ENCODE data around the gene ACTRT2.

The ACTRT2 gene

DNA sequence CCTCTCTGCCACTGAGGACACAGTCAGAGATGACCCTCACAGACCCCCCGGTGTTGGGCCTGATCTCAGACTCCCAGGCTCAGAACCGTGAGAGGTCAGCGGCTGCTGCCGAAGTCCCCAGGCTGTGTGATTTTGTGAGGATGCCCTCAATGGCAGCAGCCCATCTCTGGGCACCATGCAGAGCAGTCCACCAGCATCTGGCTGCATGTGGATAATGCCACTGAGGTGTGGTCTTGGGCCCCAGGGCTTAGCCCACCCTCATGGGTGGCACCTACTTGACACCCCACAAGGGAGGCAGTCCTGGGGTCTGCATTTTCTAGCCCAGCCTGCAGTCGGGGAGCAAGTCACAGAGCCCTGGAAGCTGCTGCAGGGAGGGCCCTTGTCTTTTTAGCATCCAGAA, 5.5 kb upstream of the ACTRT2 start:
- H3K36me3 ChIP-seq (ENCODE audit: insufficient read depth, low read length): no peaks in the 10 kb centered on the region
- no peak overlapping the region for H3K4me2 ChIP-seq (ENCODE audit: low read length)
- H3K9me3 ChIP-seq (replicated peaks; ENCODE audit: low read length): no peaks in the 10 kb centered on the region
- H3K4me1 ChIP-seq (ENCODE audit: control insufficient read depth, insufficient read depth, low read length): no peaks in the 10 kb centered on the region
- H3K9ac ChIP-seq (ENCODE audit: low read depth, low read length): no peak overlapping the region
- no peak overlapping the region for H3K4me3 ChIP-seq (ENCODE audit: low read length)
- no peaks in the 10 kb centered on the region for H3K27me3 ChIP-seq (ENCODE audit: control insufficient read depth, insufficient read depth, low read length)

- Histone ChIP-seq H3K4me1 (ENCODE audit: control insufficient read depth, insufficient read depth, low read length) (no peaks in the 10 kb centered on the region), H3K27me3 (ENCODE audit: control insufficient read depth, insufficient read depth, low read length) (no peaks in the 10 kb centered on the region), H3K4me2 (ENCODE audit: low read length) (no peak overlapping the region), H3K4me3 (ENCODE audit: low read length) (no peak overlapping the region), H3K36me3 (ENCODE audit: insufficient read depth, low read length) (no peaks in the 10 kb centered on the region), H3K9me3 (replicated peaks; ENCODE audit: low read length) (no peaks in the 10 kb centered on the region), H3K9ac (ENCODE audit: low read depth, low read length) (no peak overlapping the region)
These were observed 4.4 kb upstream of the ACTRT2 start for GRCh38 chr1:3016641-3017439.

GRCh38 chr1:3017440-3018050, 3.7 kb upstream of the ACTRT2 start:
- Histone ChIP-seq H3K9me3 (replicated peaks; ENCODE audit: low read length) (no peaks in the 10 kb centered on the region), H3K4me3 (ENCODE audit: low read length) (no peak overlapping the region)

GRCh38 chr1:3018051-3018471, 3.2 kb upstream of the ACTRT2 start:
- Histone ChIP-seq H3K4me3 (ENCODE audit: low read length) (no peak overlapping the region), H3K27me3 (ENCODE audit: control insufficient read depth, insufficient read depth, low read length) (no peaks in the 10 kb centered on the region), H3K36me3 (ENCODE audit: insufficient read depth, low read length) (no peaks in the 10 kb centered on the region), H3K4me2 (ENCODE audit: low read length) (no peak overlapping the region), H3K9me3 (replicated peaks; ENCODE audit: low read length) (no peaks in the 10 kb centered on the region), H3K9ac (ENCODE audit: low read depth, low read length) (no peak overlapping the region), H3K4me1 (ENCODE audit: control insufficient read depth, insufficient read depth, low read length) (no peaks in the 10 kb centered on the region)

More at GRCh38 chr1:3017440-3018050, 3.7 kb upstream of the ACTRT2 start:
- H3K4me2 ChIP-seq (ENCODE audit: low read length): no peak overlapping the region
- no peaks in the 10 kb centered on the region for H3K36me3 ChIP-seq (ENCODE audit: insufficient read depth, low read length)
- H3K4me1 ChIP-seq (ENCODE audit: control insufficient read depth, insufficient read depth, low read length): no peaks in the 10 kb centered on the region
- H3K9ac ChIP-seq (ENCODE audit: low read depth, low read length): no peak overlapping the region
- no peaks in the 10 kb centered on the region for H3K27me3 ChIP-seq (ENCODE audit: control insufficient read depth, insufficient read depth, low read length)

GRCh38 chr1:3018576-3018975, 2.7 kb upstream of the ACTRT2 start:
- Histone ChIP-seq H3K27me3 (ENCODE audit: control insufficient read depth, insufficient read depth, low read length) (no peaks in the 10 kb centered on the region), H3K9me3 (replicated peaks; ENCODE audit: low read length) (no peaks in the 10 kb centered on the region)

DNA sequence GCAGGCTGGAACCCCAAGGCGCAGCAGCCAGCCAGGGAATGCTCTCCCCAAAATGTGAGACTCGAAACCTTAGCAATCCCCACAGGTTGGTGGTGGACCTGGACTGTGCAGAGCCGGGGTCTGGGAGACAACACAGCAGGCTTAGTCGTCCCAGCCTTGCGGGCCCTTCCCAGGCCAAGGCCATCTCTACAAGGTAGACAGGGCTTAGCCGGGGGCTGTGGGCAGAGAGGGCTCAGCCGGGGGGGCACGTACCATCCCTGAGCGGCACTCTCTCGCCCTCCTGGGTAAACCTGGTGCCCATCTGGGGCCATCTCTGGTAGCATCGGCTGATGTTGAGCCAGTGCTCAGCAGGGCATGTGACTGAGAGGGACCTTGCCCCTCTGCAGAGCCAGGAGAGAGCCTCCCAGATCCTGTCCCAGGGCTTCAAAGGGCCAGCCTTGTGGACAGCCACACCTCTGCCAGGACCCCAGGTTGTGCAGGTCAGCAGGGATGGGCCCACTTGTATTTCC, 2.2 kb upstream of the ACTRT2 start:
- no peaks in the 10 kb centered on the region for H3K4me1 ChIP-seq (ENCODE audit: control insufficient read depth, insufficient read depth, low read length)
- H3K4me2 ChIP-seq (ENCODE audit: low read length): no peak overlapping the region
- no peaks in the 10 kb centered on the region for H3K9me3 ChIP-seq (replicated peaks; ENCODE audit: low read length)
- no peaks in the 10 kb centered on the region for H3K36me3 ChIP-seq (ENCODE audit: insufficient read depth, low read length)
- H3K27me3 ChIP-seq (ENCODE audit: control insufficient read depth, insufficient read depth, low read length): no peaks in the 10 kb centered on the region
- H3K4me3 ChIP-seq (ENCODE audit: low read length): no peak overlapping the region
- no peak overlapping the region for H3K9ac ChIP-seq (ENCODE audit: low read depth, low read length)

More at GRCh38 chr1:3018576-3018975, 2.7 kb upstream of the ACTRT2 start:
- H3K9ac ChIP-seq (ENCODE audit: low read depth, low read length): no peak overlapping the region
- no peak overlapping the region for H3K4me3 ChIP-seq (ENCODE audit: low read length)
- H3K36me3 ChIP-seq (ENCODE audit: insufficient read depth, low read length): no peaks in the 10 kb centered on the region
- H3K4me2 ChIP-seq (ENCODE audit: low read length): no peak overlapping the region
- H3K4me1 ChIP-seq (ENCODE audit: control insufficient read depth, insufficient read depth, low read length): no peaks in the 10 kb centered on the region

DNA sequence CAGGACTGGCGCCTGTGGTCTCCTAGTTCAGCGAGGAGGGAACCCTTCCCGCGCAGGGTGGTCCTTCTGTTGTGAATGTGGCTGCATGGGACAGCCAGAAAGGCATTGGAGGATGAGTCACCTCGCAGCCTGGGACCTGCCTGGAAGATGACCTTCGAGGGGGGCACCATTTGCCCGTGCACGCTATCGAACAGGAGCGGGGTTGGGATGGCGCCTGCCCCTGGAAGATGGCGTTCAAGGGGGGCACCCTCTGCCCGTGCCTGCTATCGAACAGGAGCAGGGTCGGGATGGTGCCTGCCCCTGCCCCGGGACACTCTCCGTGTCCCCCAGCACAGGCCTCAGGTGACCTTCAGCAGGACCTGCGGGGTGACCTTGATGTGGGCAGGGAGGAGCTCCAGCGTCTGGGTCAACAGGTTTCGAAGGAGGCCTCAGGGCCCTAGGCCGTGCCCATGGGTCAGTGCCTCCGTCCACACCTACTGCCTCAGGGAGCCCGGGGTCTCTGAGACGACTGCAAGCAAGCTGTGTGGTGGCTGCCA, 1.7 kb upstream of the ACTRT2 start:
- no peak overlapping the region for H3K4me2 ChIP-seq (ENCODE audit: low read length)
- H3K9me3 ChIP-seq (replicated peaks; ENCODE audit: low read length): no peaks in the 10 kb centered on the region
- H3K36me3 ChIP-seq (ENCODE audit: insufficient read depth, low read length): no peaks in the 10 kb centered on the region
- no peak overlapping the region for H3K9ac ChIP-seq (ENCODE audit: low read depth, low read length)
- no peak overlapping the region for H3K4me3 ChIP-seq (ENCODE audit: low read length)
- H3K27me3 ChIP-seq (ENCODE audit: control insufficient read depth, insufficient read depth, low read length): no peaks in the 10 kb centered on the region
- H3K4me1 ChIP-seq (ENCODE audit: control insufficient read depth, insufficient read depth, low read length): no peaks in the 10 kb centered on the region

- Histone ChIP-seq H3K9ac (ENCODE audit: low read depth, low read length) (no peak overlapping the region), H3K9me3 (replicated peaks; ENCODE audit: low read length) (no peaks in the 10 kb centered on the region), H3K4me2 (ENCODE audit: low read length) (no peak overlapping the region), H3K36me3 (ENCODE audit: insufficient read depth, low read length) (no peaks in the 10 kb centered on the region), H3K27me3 (ENCODE audit: control insufficient read depth, insufficient read depth, low read length) (no peaks in the 10 kb centered on the region), H3K4me3 (ENCODE audit: low read length) (no peak overlapping the region), H3K4me1 (ENCODE audit: control insufficient read depth, insufficient read depth, low read length) (no peaks in the 10 kb centered on the region)
These were observed 881 bp upstream of the ACTRT2 start for GRCh38 chr1:3020263-3020909.

- Histone ChIP-seq H3K36me3 (ENCODE audit: insufficient read depth, low read length) (no peaks in the 10 kb centered on the region), H3K4me2 (ENCODE audit: low read length) (no peak overlapping the region), H3K9ac (ENCODE audit: low read depth, low read length) (no peak overlapping the region), H3K4me3 (ENCODE audit: low read length) (no peak overlapping the region), H3K9me3 (replicated peaks; ENCODE audit: low read length) (no peaks in the 10 kb centered on the region), H3K27me3 (ENCODE audit: control insufficient read depth, insufficient read depth, low read length) (no peaks in the 10 kb centered on the region), H3K4me1 (ENCODE audit: control insufficient read depth, insufficient read depth, low read length) (no peaks in the 10 kb centered on the region)
These were observed 634 bp downstream of the ACTRT2 start for GRCh38 chr1:3021801-3022401.

- H3K36me3 ChIP-seq (ENCODE audit: insufficient read depth, low read length): no peaks in the 10 kb centered on the region
- no peak overlapping the region for H3K4me2 ChIP-seq (ENCODE audit: low read length)
- no peaks in the 10 kb centered on the region for H3K9me3 ChIP-seq (replicated peaks; ENCODE audit: low read length)
- no peaks in the 10 kb centered on the region for H3K27me3 ChIP-seq (ENCODE audit: control insufficient read depth, insufficient read depth, low read length)
- H3K9ac ChIP-seq (ENCODE audit: low read depth, low read length): no peak overlapping the region
- no peaks in the 10 kb centered on the region for H3K4me1 ChIP-seq (ENCODE audit: control insufficient read depth, insufficient read depth, low read length)
- no peak overlapping the region for H3K4me3 ChIP-seq (ENCODE audit: low read length)
These were observed 1.3 kb downstream of the ACTRT2 start for GRCh38 chr1:3022511-3022973.

GRCh38 chr1:3022976-3023375, 1.7 kb downstream of the ACTRT2 start:
- H3K36me3 ChIP-seq (ENCODE audit: insufficient read depth, low read length): no peaks in the 10 kb centered on the region
- no peaks in the 10 kb centered on the region for H3K27me3 ChIP-seq (ENCODE audit: control insufficient read depth, insufficient read depth, low read length)
- H3K4me2 ChIP-seq (ENCODE audit: low read length): no peak overlapping the region
- no peaks in the 10 kb centered on the region for H3K9me3 ChIP-seq (replicated peaks; ENCODE audit: low read length)
- no peaks in the 10 kb centered on the region for H3K4me1 ChIP-seq (ENCODE audit: control insufficient read depth, insufficient read depth, low read length)
- no peak overlapping the region for H3K4me3 ChIP-seq (ENCODE audit: low read length)
- no peak overlapping the region for H3K9ac ChIP-seq (ENCODE audit: low read depth, low read length)

Measured in skeletal muscle satellite cell (primary cell).